ENCODE results near the gene ZACN.

DNA sequence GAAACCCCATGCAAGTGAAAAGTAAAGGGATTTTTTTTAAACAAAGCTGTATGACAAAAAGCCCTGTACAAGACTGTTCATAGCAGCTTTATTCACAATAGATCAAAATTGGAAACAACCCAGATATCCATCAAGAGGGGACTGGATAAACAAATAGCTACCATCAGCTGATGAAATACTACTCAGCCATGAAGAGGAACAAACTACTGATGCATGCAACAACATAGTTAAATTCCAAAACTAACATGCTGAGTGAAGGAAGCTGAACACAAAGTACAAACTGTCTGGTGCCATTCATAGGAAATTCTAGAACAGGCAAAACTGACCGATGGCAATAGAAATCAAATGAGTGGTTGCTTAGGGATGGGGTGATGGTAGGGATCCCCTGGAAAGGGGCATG is 46.9 kb downstream of the ZACN start:
- TF ChIP-seq POLR2AphosphoS5 (IDR thresholded peaks at IDR 0.05; ENCODE audit: low read depth, low read length): no peak
- no peak for TF ChIP-seq TAF1 (IDR thresholded peaks at IDR 0.05; ENCODE audit: borderline replicate concordance, insufficient read depth, low read length)
- no peak for TF ChIP-seq FOXP2 (optimal IDR thresholded peaks at IDR 0.05; ENCODE audit: borderline replicate concordance, extremely low read depth, extremely low read length, insufficient read depth)
- TF ChIP-seq SIN3A (IDR thresholded peaks at IDR 0.05; ENCODE audit: borderline replicate concordance, insufficient read depth, low read length): no peak
- TF ChIP-seq, protein P1, sequence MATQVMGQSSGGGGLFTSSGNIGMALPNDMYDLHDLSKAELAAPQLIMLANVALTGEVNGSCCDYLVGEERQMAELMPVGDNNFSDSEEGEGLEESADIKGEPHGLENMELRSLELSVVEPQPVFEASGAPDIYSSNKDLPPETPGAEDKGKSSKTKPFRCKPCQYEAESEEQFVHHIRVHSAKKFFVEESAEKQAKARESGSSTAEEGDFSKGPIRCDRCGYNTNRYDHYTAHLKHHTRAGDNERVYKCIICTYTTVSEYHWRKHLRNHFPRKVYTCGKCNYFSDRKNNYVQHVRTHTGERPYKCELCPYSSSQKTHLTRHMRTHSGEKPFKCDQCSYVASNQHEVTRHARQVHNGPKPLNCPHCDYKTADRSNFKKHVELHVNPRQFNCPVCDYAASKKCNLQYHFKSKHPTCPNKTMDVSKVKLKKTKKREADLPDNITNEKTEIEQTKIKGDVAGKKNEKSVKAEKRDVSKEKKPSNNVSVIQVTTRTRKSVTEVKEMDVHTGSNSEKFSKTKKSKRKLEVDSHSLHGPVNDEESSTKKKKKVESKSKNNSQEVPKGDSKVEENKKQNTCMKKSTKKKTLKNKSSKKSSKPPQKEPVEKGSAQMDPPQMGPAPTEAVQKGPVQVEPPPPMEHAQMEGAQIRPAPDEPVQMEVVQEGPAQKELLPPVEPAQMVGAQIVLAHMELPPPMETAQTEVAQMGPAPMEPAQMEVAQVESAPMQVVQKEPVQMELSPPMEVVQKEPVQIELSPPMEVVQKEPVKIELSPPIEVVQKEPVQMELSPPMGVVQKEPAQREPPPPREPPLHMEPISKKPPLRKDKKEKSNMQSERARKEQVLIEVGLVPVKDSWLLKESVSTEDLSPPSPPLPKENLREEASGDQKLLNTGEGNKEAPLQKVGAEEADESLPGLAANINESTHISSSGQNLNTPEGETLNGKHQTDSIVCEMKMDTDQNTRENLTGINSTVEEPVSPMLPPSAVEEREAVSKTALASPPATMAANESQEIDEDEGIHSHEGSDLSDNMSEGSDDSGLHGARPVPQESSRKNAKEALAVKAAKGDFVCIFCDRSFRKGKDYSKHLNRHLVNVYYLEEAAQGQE (IDR thresholded peaks at IDR 0.05; ENCODE audit: insufficient read depth in 1 of 2, low read depth in 2 of 2, low read length in 2 of 2): no peak
